Astrocyte (in vitro differentiated cells and primary cell): Measurements from ENCODE around the gene KIF1B.

Experiments
- EZH2 ChIP-seq: IDR thresholded peaks from 2 replicates; pipeline ENCODE4 v1.6.1; 2012; ENCODE audit warnings: mild to moderate bottlenecking, low read length, inconsistent platforms; ENCODE audit not compliant: insufficient read depth
- TF ChIP-seq, protein P1 (sequence below): IDR thresholded peaks from 2 replicates; pipeline ENCODE4 v1.5.1; 2011; ENCODE audit warnings: low read depth, mild to moderate bottlenecking, inconsistent platforms, low read length, moderate library complexity; ENCODE audit not compliant: insufficient read depth

DNA sequence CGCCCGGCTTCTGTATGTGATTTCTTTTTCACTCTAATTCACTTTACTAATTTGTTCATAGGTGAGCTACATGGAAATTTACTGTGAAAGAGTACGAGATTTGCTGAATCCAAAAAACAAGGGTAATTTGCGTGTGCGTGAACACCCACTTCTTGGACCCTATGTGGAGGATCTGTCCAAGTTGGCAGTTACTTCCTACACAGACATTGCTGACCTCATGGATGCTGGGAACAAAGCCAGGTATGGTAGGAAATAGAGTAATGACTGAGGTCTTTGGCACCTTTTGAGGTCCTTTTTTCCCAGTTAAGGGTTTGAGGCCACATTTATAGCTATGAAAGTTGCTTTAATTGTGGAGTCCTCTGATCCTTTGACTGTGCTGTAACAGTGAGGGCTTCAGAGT lies 56.9 kb downstream of the KIF1B start:
- TF ChIP-seq, protein P1, sequence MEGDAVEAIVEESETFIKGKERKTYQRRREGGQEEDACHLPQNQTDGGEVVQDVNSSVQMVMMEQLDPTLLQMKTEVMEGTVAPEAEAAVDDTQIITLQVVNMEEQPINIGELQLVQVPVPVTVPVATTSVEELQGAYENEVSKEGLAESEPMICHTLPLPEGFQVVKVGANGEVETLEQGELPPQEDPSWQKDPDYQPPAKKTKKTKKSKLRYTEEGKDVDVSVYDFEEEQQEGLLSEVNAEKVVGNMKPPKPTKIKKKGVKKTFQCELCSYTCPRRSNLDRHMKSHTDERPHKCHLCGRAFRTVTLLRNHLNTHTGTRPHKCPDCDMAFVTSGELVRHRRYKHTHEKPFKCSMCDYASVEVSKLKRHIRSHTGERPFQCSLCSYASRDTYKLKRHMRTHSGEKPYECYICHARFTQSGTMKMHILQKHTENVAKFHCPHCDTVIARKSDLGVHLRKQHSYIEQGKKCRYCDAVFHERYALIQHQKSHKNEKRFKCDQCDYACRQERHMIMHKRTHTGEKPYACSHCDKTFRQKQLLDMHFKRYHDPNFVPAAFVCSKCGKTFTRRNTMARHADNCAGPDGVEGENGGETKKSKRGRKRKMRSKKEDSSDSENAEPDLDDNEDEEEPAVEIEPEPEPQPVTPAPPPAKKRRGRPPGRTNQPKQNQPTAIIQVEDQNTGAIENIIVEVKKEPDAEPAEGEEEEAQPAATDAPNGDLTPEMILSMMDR: no peak
- TF ChIP-seq EZH2: no peak
